Neural cell (in vitro differentiated cells): ENCODE data around the gene RTTN.

ENCODE experiments used
- CTCF ChIP-seq: fragments of 450-650 bp; IDR thresholded peaks from 2 replicates; pipeline ENCODE4 v1.5.1; 2014; ENCODE audit warnings: antibody characterized with exemption, mild to moderate bottlenecking, moderate library complexity; ENCODE audit not compliant: poor library complexity, severe bottlenecking
- EP300 ChIP-seq: fragments of 450-650 bp; conservative IDR thresholded peaks from 2 replicates; pipeline ENCODE4 v1.6.1; 2014; ENCODE audit warnings: antibody characterized with exemption, mild to moderate bottlenecking, moderate library complexity; ENCODE audit not compliant: poor library complexity, severe bottlenecking
- EZH2 ChIP-seq: fragments of 200-600, 300-800 bp; shearing (Covaris generic), sonication (generic); IDR thresholded peaks from 2 replicates; pipeline ENCODE4 v1.6.1; 2014; ENCODE audit warnings: antibody characterized with exemption, low read length, borderline replicate concordance, mild to moderate bottlenecking; ENCODE audit not compliant: insufficient read depth, poor library complexity, severe bottlenecking
- MXI1 ChIP-seq: fragments of 450-650 bp; conservative IDR thresholded peaks from 2 replicates; pipeline ENCODE4 v1.6.1; 2014; ENCODE audit warnings: antibody characterized with exemption, mild to moderate bottlenecking; ENCODE audit not compliant: poor library complexity, severe bottlenecking
- POLR2AphosphoS5 ChIP-seq: IDR thresholded peaks from 2 replicates; pipeline ENCODE4 v1.6.1; 2012
- RAD21 ChIP-seq: fragments of 450-650 bp; conservative IDR thresholded peaks from 2 replicates; pipeline ENCODE4 v1.6.1; 2014; ENCODE audit warnings: antibody characterized with exemption, mild to moderate bottlenecking, moderate library complexity
- SMC3 ChIP-seq: fragments of 450-650 bp; conservative IDR thresholded peaks from 2 replicates; pipeline ENCODE4 v1.6.1; 2014; ENCODE audit warnings: antibody characterized with exemption, mild to moderate bottlenecking, moderate library complexity; ENCODE audit not compliant: poor library complexity
- TAF1 ChIP-seq: IDR thresholded peaks from 2 replicates; pipeline ENCODE4 v1.6.1; 2012; ENCODE audit warnings: low read depth
- TF ChIP-seq, protein P1 (sequence below): IDR thresholded peaks from 2 replicates; pipeline ENCODE4 v1.6.1; 2012; ENCODE audit warnings: borderline replicate concordance

DNA sequence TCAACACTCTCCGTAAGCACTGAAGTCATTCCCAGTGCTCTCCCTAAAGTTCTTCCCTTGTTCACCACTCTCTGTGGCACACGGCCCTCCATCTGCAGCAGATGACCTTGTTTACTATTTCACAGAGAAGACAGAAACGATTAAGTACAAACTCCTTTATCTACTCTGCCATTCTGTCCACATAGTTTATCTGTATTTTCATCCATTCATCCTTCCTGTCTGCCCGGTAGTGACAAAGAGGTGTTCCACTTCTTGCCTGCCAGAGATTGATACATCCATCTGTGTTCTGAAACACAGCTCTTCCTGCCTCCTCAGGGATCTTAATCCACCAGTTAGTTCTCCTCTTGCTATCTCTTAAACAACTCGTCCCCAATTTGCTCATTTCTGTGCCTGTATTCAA, 179.9 kb downstream of the RTTN start:
- no peak for TF ChIP-seq CTCF
- no peak for TF ChIP-seq EZH2
- TF ChIP-seq, protein P1, sequence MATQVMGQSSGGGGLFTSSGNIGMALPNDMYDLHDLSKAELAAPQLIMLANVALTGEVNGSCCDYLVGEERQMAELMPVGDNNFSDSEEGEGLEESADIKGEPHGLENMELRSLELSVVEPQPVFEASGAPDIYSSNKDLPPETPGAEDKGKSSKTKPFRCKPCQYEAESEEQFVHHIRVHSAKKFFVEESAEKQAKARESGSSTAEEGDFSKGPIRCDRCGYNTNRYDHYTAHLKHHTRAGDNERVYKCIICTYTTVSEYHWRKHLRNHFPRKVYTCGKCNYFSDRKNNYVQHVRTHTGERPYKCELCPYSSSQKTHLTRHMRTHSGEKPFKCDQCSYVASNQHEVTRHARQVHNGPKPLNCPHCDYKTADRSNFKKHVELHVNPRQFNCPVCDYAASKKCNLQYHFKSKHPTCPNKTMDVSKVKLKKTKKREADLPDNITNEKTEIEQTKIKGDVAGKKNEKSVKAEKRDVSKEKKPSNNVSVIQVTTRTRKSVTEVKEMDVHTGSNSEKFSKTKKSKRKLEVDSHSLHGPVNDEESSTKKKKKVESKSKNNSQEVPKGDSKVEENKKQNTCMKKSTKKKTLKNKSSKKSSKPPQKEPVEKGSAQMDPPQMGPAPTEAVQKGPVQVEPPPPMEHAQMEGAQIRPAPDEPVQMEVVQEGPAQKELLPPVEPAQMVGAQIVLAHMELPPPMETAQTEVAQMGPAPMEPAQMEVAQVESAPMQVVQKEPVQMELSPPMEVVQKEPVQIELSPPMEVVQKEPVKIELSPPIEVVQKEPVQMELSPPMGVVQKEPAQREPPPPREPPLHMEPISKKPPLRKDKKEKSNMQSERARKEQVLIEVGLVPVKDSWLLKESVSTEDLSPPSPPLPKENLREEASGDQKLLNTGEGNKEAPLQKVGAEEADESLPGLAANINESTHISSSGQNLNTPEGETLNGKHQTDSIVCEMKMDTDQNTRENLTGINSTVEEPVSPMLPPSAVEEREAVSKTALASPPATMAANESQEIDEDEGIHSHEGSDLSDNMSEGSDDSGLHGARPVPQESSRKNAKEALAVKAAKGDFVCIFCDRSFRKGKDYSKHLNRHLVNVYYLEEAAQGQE: no peak
- no peak for TF ChIP-seq SMC3
- TF ChIP-seq RAD21: no peak
- TF ChIP-seq POLR2AphosphoS5: no peak
- TF ChIP-seq TAF1: no peak
- no peak for TF ChIP-seq EP300
- TF ChIP-seq MXI1: no peak
